T-helper 17 cell (primary cell): ENCODE data around the gene ANO9. TPM values are rescaled to one million over a fixed set of nuclear protein-coding genes. Genes with fewer than 3 reads are reported as not detected.
"Not testable (repeated sequence)": the region's sequence is repeated elsewhere in the genome, so short reads cannot be mapped to it uniquely, and the experiment has no call there.

ENCODE experiments used
- ATAC-seq: fragments of 150-1000 bp; cut with Tn5 transposase; 2 replicates; pipeline ENCODE4 v1.10.0; 2021; ENCODE audit warnings: mild to moderate bottlenecking, moderate library complexity
- DNase-seq, 3 donors: peaks; one replicate each; pipeline versions ENCODE4 v3.0.0 to v3.0.0-alpha.2; 2020 to 2021
- H3K9me3 ChIP-seq: one replicate; pipeline ENCODE4 v1.7.0; 2013; ENCODE audit warnings: low read length, mild to moderate bottlenecking; ENCODE audit not compliant: control insufficient read depth, poor library complexity, severe bottlenecking
- H3K27ac Mint-ChIP-seq: one replicate; pipeline ENCODE4 v1.8.0; 2022; ENCODE audit warnings: mild to moderate bottlenecking, moderate library complexity, mixed read lengths
- H3K27me3 Mint-ChIP-seq: one replicate; pipeline ENCODE4 v1.8.0; 2022; ENCODE audit warnings: mixed read lengths
- H3K36me3 Mint-ChIP-seq: one replicate; pipeline ENCODE4 v1.8.0; 2022; ENCODE audit warnings: low read depth, mixed read lengths
- H3K4me1 Mint-ChIP-seq: one replicate; pipeline ENCODE4 v1.8.0; 2022; ENCODE audit warnings: mild to moderate bottlenecking, mixed read lengths
- H3K4me3 Mint-ChIP-seq: one replicate; pipeline ENCODE4 v1.8.0; 2022; ENCODE audit warnings: mild to moderate bottlenecking, moderate library complexity, mixed read lengths
- total RNA-seq, 4 donors: library from RNA in 2 of 4; stranded (reverse) in 2 of 4; gene quantifications; one replicate each; pipeline ENCODE4 v1.2.3 and lab custom pipeline; 2022 to 2026

ANO9 gene
- total RNA-seq, 2 donors from 2014 or later, result 131 to 165 TPM

GRCh38 chr11:443542-444199 lies 1.9 kb upstream of the ANO9 start:
- no peaks in the 10 kb centered on the region for H3K27me3 Mint-ChIP-seq
- H3K36me3 Mint-ChIP-seq, result no peaks in the 10 kb centered on the region
- no peaks in the 10 kb centered on the region for H3K9me3 ChIP-seq
- peak overlapping the region; percentile 31 for H3K4me3 Mint-ChIP-seq
- no peak for DNase-seq
- no peak for ATAC-seq
- no peak overlapping the region for H3K27ac Mint-ChIP-seq
- H3K4me1 Mint-ChIP-seq, result peaks cover 17% of the 10 kb centered on the region

GRCh38 chr11:442611-443081 lies 835 bp upstream of the ANO9 start:
- Mint-ChIP-seq H3K27ac (no peak overlapping the region), H3K4me3 (no peak overlapping the region), H3K36me3 (no peaks in the 10 kb centered on the region), H3K27me3 (no peaks in the 10 kb centered on the region), H3K4me1 (peaks cover 15% of the 10 kb centered on the region)
- no peak for ATAC-seq
- no peaks in the 10 kb centered on the region for H3K9me3 ChIP-seq
- no peak for DNase-seq

- H3K27ac Mint-ChIP-seq, result no peak overlapping the region
- no peaks in the 10 kb centered on the region for H3K36me3 Mint-ChIP-seq
- H3K4me1 Mint-ChIP-seq, result peaks cover 24% of the 10 kb centered on the region
- no peaks in the 10 kb centered on the region for H3K27me3 Mint-ChIP-seq
- no peaks in the 10 kb centered on the region for H3K9me3 ChIP-seq
- ATAC-seq, result no peak
- DNase-seq, result no peak
- peak overlapping the region; percentile 89 for H3K4me3 Mint-ChIP-seq
These were observed 781 bp downstream of the ANO9 start for GRCh38 chr11:441043-441417.

- no peak for ATAC-seq
- Mint-ChIP-seq H3K27ac (no peak overlapping the region), H3K27me3 (no peaks in the 10 kb centered on the region), H3K4me3 (peak overlapping the region; percentile 89), H3K4me1 (peaks cover 24% of the 10 kb centered on the region), H3K36me3 (no peaks in the 10 kb centered on the region)
- no peaks in the 10 kb centered on the region for H3K9me3 ChIP-seq
- no peak for DNase-seq
These were observed 1.5 kb downstream of the ANO9 start for GRCh38 chr11:440065-441042.

- Mint-ChIP-seq H3K4me3 (peak overlapping the region; percentile 39), H3K27me3 (no peaks in the 10 kb centered on the region), H3K4me1 (peaks cover 28% of the 10 kb centered on the region), H3K27ac (no peak overlapping the region), H3K36me3 (no peaks in the 10 kb centered on the region)
- DNase-seq, result no peak
- no peak for ATAC-seq
- H3K9me3 ChIP-seq, result no peaks in the 10 kb centered on the region
These were observed 2.3 kb downstream of the ANO9 start for GRCh38 chr11:439315-440064.

- Mint-ChIP-seq H3K36me3 (no peaks in the 10 kb centered on the region), H3K27ac (peak overlapping the region; percentile 74), H3K27me3 (no peaks in the 10 kb centered on the region), H3K4me1 (peaks cover 28% of the 10 kb centered on the region), H3K4me3 (no peak overlapping the region)
- H3K9me3 ChIP-seq, result no peaks in the 10 kb centered on the region
- DNase-seq, result no peak
- ATAC-seq, result no peak
These were observed 3.5 kb downstream of the ANO9 start for GRCh38 chr11:438101-438844.

- H3K36me3 Mint-ChIP-seq, result no peaks in the 10 kb centered on the region
- H3K27ac Mint-ChIP-seq, result no peak overlapping the region
- no peak for ATAC-seq
- peaks cover 28% of the 10 kb centered on the region for H3K4me1 Mint-ChIP-seq
- no peak overlapping the region for H3K4me3 Mint-ChIP-seq
- no peak for DNase-seq
- H3K9me3 ChIP-seq, result no peaks in the 10 kb centered on the region
- no peaks in the 10 kb centered on the region for H3K27me3 Mint-ChIP-seq
These were observed 4.5 kb downstream of the ANO9 start for GRCh38 chr11:437228-437870.

GRCh38 chr11:434999-435740 lies 6.6 kb downstream of the ANO9 start:
- H3K4me1 Mint-ChIP-seq, result peaks cover 21% of the 10 kb centered on the region
- ATAC-seq, result not testable (repeated sequence)
- peak overlapping the region; percentile 57 for H3K27ac Mint-ChIP-seq

GRCh38 chr11:434496-434895 lies 7.3 kb downstream of the ANO9 start:
- no peaks in the 10 kb centered on the region for H3K9me3 ChIP-seq
- no peaks in the 10 kb centered on the region for H3K27me3 Mint-ChIP-seq
- ATAC-seq (no peak), DNase-seq (no peak)
- peak overlapping the region; percentile 57 for H3K27ac Mint-ChIP-seq
- H3K4me1 Mint-ChIP-seq, result peaks cover 16% of the 10 kb centered on the region
- no peak overlapping the region for H3K4me3 Mint-ChIP-seq
- no peaks in the 10 kb centered on the region for H3K36me3 Mint-ChIP-seq

More at GRCh38 chr11:434999-435740, 6.6 kb downstream of the ANO9 start:
- not testable (repeated sequence) for H3K4me3 Mint-ChIP-seq, H3K27me3 Mint-ChIP-seq, DNase-seq, H3K9me3 ChIP-seq, H3K36me3 Mint-ChIP-seq

GRCh38 chr11:433641-434040 lies 8.2 kb downstream of the ANO9 start:
- H3K4me3 Mint-ChIP-seq, result no peak overlapping the region
- H3K4me1 Mint-ChIP-seq, result peaks cover 15% of the 10 kb centered on the region
- H3K27ac Mint-ChIP-seq, result no peak overlapping the region
- H3K36me3 Mint-ChIP-seq, result no peaks in the 10 kb centered on the region
- DNase-seq, result no peak
- no peak for ATAC-seq
- H3K27me3 Mint-ChIP-seq, result no peaks in the 10 kb centered on the region
- no peaks in the 10 kb centered on the region for H3K9me3 ChIP-seq

GRCh38 chr11:433111-433510 lies 8.7 kb downstream of the ANO9 start:
- Mint-ChIP-seq H3K36me3 (no peaks in the 10 kb centered on the region), H3K27me3 (no peaks in the 10 kb centered on the region), H3K4me3 (no peak overlapping the region), H3K27ac (no peak overlapping the region), H3K4me1 (peaks cover 12% of the 10 kb centered on the region)
- ATAC-seq (no peak), DNase-seq (no peak)
- H3K9me3 ChIP-seq, result no peaks in the 10 kb centered on the region
